T-helper 2 cell treated with Interferon-gamma antibody and Interleukin-4, amounts not matched to agents 100 ng/mL and 5 ng/mL, for 36 hours (primary cell): ENCODE data around the gene SMIM44. TPM values are rescaled to one million over a fixed set of nuclear protein-coding genes. Genes with fewer than 3 reads are reported as not detected.
"Not testable (repeated sequence)": the region's sequence is repeated elsewhere in the genome, so short reads cannot be mapped to it uniquely, and the experiment has no call there.

ENCODE experiments used
- intact Hi-C: fragments of 100-400 bp; cut with micrococcal nuclease; formaldehyde crosslinking; loops from one replicate; pipeline ENCODE4 v1.15.1; 2023
- total RNA-seq: library from RNA; stranded (reverse); gene quantifications from 2 replicates; pipeline ENCODE4 v1.2.3, GENCODE V29; 2022

SMIM44 gene
- not detected in 2 replicates for total RNA-seq

DNA sequence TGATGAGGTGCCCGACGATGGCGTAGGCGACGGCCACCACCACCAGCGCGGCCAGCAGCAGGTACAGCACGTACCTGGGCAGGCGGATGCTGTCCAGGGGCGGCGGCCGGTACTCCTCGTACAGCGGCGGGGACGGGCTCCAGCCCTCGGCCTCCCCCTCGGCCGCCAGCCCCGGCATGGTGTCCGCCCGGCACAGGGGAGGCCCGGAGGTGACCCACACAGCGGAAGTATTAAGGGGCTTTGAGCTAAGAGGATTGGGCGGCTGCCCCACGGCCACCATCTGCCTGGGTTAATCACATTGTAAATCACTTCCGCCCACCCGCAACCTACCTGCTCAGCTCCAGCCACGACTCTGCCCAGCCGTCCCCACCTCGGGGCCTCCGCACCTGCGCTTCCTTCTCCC lies at the start of gene SMIM44:
SMIM44 (minus strand) TSS at position 216 of the 403 bp plus-strand sequence; CDS start at position 178, 38 bp downstream.
- intact Hi-C loops = no loop called here

DNA sequence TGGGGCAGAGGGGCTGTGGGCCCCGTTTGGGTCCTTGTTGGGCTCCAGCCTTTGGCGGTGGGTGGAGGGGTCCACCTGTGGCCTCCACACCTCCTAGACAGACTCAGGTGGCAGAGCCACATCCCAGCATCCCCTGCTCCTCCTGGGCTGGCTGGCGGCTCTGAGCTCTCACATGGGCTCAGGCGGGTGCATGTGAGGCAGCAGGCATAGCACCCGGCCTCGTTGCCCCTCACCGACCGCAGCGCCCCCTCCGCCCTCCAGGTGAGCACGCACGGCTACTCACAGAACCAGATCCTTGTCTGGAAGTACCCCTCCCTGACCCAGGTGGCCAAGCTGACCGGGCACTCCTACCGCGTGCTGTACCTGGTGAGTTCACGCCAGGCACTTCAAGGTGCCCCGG lies 49.8 kb upstream of the SMIM44 start:
- intact Hi-C loops = no loop called here

DNA sequence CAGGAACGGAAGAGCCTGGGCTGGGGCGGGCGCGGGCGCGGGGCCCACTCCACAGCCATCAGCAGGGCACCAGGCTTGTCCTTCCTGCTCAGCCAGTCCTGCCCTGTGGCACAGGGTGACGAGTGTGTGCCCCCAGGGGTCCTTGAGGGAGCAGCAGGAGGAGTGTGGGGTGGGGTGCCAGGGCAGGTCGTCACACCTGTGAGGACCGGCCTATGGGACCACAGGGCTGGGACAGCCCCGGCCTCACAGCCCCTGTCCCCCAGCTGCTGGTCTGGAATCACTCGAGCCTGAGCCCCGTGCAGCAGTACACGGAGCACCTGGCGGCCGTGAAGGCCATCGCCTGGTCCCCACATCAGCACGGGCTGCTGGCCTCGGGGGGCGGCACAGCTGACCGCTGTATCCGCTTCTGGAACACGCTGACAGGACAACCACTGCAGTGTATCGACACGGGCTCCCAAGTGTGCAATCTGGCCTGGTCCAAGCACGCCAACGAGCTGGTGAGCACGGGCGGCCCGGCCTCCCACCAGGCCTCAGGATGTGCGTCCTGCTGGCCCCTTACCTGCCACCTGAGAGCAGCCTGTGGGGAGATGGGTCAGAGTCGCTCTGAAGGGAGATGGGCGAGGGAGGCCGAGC lies 49.0 kb upstream of the SMIM44 start:
- intact Hi-C loops = no loop called here

DNA sequence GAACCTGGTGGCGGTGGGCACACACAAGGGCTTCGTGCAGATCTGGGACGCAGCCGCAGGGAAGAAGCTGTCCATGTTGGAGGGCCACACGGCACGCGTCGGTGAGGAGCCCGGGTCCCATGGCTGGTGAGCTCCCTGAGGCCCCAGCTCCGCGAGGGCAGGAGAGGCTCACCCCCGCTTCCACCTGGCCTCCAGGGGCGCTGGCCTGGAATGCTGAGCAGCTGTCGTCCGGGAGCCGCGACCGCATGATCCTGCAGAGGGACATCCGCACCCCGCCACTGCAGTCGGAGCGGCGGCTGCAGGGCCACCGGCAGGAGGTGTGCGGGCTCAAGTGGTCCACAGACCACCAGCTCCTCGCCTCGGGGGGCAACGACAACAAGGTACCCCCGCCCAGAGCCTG lies 48.5 kb upstream of the SMIM44 start:
- intact Hi-C loops = no loop called here

DNA sequence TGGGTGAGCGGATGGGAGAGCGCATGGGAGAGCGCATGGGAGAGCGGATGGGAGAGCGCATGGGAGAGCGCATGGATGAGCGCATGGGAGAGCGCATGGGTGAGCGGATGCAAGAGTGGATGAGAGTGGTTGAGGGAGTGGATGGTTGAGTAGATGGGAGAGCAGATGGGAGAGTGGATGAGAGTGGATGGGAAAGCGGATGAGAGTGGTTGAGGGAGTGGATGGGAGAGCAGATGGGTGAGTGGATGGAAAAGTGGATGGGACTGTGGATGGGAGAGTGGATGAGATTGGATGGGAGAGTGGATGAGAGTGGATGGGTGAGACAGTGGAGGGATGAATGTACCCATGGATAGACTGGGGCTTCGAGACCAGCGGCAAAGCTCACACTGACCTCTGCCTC lies 47.1 kb upstream of the SMIM44 start:
- intact Hi-C loops = no loop called here

DNA sequence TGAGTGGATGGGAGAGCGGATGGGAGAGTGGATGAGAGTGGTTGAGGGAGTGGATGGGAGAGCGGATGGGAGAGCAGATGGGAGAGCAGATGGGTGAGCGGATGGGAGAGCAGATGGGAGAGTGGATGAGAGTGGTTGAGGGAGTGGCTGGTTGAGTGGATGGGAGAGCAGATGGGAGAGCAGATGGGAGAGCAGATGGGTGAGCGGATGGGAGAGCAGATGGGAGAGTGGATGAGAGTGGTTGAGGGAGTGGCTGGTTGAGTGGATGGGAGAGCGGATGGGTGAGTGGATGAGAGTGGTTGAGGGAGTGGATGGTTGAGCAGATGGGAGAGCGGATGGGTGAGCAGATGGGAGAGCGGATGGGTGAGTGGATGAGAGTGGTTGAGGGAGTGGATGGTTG lies 46.1 kb upstream of the SMIM44 start:
- intact Hi-C loops = not testable (repeated sequence)

DNA sequence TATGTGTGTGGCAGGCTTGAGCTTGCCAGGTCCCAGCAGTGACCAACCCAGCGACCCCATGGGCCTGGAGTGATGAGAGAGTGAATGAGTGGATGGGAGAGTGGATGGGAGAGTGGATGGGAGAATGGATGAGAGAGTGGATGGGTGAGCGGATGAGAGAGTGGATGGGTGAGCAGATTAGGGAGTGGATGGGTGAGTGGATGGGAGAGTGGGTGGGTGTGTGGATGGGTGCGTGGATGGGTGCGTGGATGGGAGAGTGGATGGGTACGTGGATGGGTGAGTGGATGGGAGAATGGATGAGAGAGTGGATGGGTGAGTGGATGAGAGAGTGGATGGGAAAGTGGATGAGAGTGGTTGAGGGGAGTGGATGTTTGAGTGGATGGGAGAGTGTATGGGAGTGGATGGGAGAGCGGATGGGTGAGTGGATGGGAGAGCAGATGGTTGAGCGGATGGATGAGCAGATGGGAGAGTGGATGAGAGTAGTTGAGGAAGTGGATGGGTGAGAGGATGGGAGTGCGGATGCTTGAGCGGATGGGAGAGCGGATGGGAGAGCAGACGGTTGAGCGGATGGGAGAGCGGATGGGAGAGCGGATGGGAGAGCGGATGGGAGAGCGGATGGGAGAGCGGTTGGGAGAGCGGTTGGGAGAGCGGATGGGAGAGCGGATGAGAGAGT lies 45.4 kb upstream of the SMIM44 start:
- intact Hi-C loops = no loop called here

DNA sequence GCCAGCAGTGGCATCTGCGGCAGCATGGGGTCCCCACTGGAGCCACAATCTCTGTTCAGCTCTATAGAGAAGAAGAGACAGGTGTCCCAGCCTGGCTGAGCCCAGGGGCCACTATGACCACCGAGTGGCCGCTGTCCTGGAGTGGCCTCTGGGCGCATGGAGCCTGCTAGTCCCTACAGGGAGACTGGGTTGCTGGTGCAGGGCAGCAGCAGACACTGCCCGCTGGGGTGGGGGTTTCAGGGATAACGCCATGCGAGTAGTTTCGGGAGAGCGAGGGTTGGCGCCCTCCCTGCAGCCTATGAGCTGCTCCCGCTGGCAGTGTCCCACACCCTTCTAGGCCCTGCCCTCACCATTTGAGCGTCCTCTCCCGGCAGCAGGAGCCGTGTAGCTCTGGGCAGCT lies 44.8 kb upstream of the SMIM44 start:
- intact Hi-C loops = no loop called here

DNA sequence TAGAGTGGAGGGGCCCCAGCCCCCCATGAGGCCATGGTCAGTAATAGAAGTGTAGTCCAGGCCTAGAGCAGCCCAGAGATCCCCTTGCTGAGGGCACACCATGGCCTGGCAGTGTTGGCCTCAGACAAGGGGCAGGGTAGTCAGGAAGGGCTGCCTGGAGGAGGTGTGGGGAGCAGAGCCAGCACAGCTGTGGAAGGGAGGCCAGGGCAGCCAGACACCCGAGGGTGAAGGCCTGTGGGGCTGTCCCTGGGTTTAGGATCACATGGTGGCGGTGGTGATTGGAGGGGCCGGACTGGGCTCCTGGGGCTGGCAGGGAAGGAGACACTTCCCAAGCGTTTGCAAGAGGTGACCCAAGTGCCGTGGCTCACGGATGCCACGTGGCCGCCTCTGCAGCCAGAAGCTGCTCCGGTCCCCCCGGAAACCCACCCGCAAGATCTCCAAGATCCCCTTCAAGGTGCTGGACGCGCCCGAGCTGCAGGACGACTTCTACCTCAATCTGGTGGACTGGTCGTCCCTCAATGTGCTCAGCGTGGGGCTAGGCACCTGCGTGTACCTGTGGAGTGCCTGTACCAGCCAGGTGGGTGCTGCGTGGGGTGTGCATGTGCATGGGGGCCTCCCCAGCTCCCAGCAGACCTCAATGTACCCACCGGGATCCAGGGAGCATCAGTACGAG lies 44.1 kb upstream of the SMIM44 start:
- intact Hi-C loops = no loop called here

DNA sequence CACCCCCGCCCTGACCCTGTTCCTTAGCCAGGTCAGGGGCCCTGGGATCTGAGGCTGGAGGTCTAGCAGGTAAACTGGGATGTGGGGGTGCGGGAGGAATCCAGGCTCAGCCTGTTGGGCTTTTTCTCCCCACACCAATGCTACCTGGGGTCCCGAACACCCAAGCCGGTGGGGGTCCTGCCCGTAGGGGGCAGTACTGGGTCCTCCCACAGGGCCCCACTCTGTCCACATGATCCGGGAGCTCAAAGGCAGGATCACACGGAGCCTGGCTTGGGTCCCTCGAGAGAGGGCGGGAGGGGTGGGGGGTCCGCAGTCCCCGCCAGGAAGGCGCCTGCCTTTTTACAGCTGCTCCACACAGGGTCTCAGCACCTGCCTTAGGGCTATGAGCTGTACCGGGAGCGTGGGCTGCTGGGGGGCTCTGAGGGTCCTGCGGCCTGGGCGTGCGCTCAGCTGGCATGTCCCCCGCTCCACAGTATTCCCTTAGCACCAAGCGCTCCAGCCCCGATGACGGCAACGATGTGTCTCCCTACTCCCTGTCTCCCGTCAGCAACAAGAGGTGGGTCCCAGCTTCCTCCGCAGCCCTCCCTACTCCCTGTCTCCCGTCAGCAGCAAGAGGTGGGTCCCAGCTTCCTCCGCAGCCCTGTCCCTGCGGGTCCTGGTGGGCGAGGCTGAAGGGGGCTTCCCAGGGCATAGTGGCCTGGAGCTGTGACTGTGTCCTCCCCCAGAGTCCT lies 43.4 kb upstream of the SMIM44 start:
- intact Hi-C loops = no loop called here

DNA sequence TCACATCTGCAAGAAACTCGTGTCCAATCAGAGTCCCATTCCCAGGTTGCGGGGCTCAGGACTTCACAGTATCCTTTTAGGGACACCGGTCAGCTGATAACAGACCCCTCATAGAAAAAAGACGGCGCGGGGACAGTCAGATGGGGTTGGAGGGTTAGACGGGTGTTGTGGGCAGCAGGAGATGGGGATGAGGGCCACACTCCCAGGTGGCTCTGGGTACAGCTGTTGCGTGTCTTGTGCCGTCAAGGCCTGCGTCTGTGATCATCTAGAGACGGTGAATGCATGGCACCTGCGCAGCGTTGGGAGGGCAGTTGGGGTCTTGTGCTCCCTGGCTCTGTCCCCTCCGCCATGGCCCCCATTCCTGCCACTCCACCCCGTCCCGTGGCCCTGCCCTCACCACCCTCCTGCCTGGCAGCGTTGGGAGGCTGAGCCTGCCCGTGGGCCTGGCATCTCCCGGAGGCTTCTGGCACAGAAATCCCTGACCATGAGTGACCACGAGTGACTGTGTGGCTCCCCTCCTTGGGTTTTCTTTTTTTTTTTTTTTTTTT lies 41.7 kb upstream of the SMIM44 start:
- intact Hi-C loops = no loop called here

DNA sequence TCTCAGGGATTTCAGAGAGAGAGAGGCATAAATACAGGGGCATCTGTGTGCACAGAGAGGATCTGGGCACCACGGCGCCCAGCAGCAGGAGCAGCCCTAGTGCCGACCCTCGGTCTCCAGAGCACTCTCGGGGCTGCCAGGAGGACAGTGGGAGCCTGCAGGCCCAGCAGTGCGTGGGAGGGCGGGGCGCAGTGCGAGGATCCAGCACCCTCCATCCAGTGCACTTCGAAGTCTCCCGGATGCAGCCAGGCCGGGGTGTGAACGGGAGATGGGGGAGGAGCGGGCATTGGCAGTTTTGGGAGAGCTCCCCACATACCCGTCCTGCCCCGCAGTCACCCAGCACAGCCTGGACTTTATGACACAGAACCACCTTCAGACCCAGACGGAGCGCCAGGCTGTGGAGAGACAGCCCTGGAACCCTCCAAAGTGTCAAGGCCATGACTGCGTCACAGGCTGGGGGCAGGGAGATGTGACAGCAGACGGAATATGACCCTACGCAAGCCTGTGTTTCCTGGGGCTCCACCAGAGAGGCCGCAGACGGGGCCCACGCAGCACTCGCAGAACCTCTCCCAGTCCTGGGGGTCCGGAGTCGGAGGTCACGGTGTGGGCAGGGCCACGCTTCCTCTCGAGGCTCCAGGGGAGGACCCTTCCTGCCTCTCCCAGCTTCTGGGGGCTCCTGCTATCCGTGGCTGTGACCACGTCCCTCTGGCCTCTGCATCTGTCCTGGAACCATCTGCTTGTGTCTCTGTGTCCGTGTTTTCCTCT lies 41.0 kb upstream of the SMIM44 start:
- intact Hi-C loops = no loop called here

DNA sequence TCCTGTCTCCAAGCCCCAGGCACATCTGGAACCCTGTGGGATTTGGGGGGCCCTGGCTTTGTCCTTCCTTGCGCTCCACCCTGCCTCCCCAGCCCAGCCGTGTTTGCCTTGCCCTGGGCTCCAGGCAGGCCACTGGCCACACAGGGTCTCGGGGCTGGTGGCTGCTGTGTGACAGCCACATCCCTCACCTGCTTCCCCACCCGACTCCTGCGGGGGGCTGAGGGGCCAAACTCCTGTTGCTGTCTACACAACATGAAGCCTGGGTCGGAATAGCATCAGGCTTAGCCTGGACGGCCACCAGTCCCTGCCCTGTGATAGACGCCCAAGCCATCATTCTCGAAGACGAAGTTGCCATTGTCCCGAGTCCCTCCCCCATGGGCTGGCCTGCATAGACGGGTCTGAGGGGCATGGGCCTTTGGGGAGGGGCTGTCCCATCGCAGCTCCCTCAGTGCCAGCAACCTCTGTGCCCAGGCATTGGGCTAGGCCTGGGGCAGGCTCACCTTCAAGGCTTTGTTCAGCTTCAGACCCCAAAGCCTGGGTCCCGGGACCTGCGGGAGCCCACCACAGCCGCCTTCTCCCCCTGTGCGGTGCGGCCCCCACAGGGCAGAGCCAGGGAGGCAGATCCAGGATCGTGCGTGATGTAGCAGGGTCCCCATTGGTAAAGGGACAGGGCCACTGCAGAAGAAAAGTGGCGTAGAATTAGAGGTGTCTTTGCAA lies 40.3 kb upstream of the SMIM44 start:
- intact Hi-C loops = no loop called here

DNA sequence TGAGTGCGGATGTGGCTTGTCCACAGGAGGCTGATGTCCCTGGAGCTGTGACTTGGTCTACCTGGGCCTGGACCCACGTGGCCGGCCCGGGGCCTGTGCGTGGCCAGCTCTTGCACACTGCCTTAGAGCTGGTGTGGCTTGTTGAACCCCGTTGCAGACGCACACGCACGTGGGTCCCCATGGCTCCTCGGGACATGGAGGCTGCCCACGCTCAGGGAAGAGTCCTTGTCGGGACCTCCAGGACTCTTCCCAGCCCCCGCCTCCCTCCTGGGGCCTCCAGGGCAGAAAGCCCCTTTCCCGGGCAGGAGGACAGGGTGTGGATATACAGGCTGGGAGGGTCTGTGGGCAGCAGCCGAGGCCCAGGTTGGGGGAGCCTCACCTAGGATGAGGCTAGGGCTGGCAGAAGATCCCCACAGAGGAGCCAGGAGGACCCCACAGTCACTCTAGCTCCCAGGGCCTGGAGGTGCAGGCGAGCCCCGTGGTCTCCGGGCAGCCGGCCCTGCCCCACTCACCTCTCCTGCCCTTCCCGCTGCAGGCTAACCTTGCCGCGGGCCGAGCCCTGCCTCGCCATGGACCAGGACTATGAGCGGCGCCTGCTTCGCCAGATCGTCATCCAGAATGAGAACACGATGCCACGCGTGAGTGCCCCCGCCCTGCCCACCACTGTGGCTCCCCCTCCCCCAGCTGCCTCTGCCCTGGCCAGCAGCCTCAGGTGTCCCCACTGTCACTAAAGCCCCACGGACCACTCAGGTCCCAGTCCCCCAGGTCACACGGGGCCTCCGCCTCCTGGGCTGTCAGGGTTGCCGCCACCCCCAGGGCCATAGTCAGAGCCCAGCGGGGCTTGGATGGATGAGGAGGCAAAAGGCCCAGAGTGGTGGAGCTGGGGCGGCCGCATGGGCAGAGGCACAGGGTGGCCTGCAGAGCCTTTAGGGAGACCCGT lies 39.5 kb upstream of the SMIM44 start:
- intact Hi-C loops = no loop called here

DNA sequence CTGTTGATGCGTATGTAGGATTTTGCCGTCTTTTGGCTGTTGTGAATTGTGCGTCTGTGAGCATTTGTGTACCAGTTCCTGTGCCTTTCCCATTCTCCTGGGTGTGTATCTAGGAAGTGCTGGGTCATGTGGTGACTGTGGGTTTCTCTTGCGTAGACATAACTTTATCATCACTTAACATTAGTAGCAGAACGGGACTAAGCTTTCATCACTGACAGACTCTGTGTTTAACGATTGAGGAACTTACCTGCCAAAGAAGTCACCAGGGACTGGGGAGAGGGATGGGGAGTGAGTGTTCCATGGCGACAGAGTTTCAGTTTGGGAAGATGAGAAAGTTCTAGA lies 37.8 kb upstream of the SMIM44 start:
- intact Hi-C loops = no loop called here

DNA sequence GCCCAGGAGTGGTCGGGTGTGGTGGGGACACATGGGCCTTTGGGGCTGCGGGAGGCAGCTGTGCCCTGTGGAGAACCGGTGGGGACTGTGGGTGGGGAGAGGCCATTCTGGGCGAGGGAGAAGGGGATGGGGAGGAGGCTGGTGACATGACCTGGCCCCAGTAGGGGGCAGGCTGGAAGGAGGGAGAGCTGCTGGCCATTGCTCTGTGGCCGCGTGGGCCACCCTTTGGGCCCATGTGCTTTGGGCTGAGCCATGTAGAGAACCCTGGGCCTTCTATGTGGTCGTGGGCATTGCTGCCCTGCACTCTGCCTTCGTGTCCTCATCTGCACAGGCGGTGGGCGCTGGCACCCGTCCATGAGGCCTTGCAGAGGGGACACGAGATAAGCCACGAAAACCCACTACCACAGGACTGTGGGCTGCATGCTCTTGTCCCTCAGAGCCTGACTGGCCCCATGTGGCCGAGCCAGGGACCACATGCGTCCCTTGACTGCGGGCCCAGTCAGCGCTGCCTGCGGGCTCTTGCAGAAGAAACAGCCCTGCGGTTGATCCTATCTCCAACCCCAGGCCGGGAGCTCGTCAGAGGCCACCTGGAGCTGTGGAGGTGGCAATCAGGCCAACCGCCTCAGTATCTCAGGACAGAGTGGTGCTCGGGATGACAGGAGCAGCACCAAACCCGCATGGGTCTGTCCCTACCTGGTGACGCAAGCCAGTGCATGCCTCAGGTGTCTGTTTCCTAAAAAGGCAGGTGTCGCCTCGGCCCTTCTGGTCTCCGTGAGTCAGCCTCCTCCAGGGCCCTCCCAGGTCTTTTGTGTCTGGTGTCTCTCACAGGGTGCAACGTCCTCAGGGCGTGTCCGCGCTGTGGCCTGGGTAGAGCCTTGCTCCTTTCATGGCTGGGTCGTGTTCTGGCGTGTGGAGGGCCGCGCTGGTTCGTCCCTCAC lies 37.2 kb upstream of the SMIM44 start:
- intact Hi-C loops = no loop called here

DNA sequence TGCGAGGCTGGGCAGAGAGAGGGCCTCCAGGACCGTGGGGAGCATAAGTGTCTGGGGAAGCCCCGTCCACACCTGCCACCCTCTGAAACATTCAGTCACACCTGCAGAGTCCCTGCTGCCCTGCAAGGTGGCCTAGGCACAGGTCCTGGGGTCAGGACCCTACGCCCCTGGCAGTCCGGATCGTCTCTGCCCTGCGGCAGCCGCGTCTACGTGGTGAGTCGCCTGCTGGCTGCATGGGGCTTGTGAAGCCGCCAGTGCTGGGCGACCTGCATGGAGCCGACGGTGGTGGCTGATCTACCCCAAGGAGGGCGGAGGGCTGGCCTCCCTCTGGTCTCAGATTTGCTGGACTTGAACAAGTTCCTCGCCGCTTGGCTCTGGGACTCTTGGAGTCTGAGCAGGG lies 35.9 kb upstream of the SMIM44 start:
- intact Hi-C loops = no loop called here

DNA sequence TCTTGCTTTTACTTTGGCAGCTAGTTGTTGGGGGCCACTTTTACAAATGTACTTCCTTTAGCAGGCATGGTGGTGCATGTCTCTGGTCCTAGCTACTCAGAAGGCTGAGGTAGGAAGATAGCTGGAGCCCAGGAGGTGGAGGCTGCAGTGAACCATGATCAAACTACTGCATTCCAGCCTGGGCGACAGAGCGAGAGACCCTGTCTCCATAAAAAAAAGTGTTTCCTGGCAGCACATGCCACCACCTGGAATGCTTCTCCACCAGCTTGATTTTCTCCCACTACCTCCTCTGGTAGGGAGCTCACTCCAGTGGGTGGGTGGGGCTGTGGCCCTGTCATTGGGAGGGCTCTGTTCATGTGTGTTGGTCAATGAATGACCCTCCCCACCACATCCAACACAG lies 35.4 kb upstream of the SMIM44 start:
- intact Hi-C loops = no loop called here
